PFSK-1 (cell line): ENCODE results near the gene LRP6.

ENCODE experiments used
- FOXP2 ChIP-seq: optimal IDR thresholded peaks from 2 replicates; pipeline ENCODE3; 2011; ENCODE audit warnings: borderline replicate concordance, control low read depth, inconsistent platforms; ENCODE audit not compliant: insufficient read depth; ENCODE audit errors: extremely low read length, extremely low read depth
- POLR2AphosphoS5 ChIP-seq: IDR thresholded peaks from 2 replicates; pipeline ENCODE4 v1.6.1; 2012; ENCODE audit warnings: low read depth, mild to moderate bottlenecking, control low read depth, low read length, moderate library complexity
- SIN3A ChIP-seq: IDR thresholded peaks from 2 replicates; pipeline ENCODE4 v1.6.1; 2012; ENCODE audit warnings: mild to moderate bottlenecking, low read length, moderate library complexity, borderline replicate concordance; ENCODE audit not compliant: insufficient read depth
- TAF1 ChIP-seq: IDR thresholded peaks from 2 replicates; pipeline ENCODE4 v1.6.1; 2012; ENCODE audit warnings: low read length, control low read depth, borderline replicate concordance; ENCODE audit not compliant: insufficient read depth
- TF ChIP-seq, protein P1 (sequence below), 2 experiments: IDR thresholded peaks; 2 replicates each; pipeline versions ENCODE4 v1.6.1 to v1.8.0; 2011 to 2012; ENCODE audit warnings: low read depth in 2 of 2, low read length in 2 of 2, control low read depth in 1 of 2, inconsistent platforms in 1 of 2, mild to moderate bottlenecking in 1 of 2, moderate library complexity in 1 of 2; ENCODE audit not compliant: insufficient read depth in 1 of 2

DNA sequence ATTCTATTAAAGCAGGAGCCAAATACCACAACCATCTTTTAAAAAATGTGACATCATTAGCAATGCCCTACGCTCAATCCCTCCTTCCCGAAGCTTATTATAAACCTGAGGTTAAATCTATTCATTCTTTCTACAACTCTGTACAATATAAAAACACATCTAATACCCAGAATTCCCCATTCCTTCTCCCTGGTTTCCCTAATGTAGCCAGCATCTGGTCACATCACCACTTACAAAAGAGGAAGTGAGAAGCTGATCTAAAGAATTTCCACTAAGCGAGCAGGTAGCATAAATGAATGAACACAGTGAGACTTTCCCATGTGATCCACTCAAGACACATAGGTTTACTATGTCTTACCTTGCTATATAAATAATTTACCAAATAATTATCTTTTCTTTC lies 90.4 kb downstream of the LRP6 start:
- TF ChIP-seq POLR2AphosphoS5 (no peak), FOXP2 (no peak), SIN3A (no peak), TAF1 (no peak)
- TF ChIP-seq, protein P1, sequence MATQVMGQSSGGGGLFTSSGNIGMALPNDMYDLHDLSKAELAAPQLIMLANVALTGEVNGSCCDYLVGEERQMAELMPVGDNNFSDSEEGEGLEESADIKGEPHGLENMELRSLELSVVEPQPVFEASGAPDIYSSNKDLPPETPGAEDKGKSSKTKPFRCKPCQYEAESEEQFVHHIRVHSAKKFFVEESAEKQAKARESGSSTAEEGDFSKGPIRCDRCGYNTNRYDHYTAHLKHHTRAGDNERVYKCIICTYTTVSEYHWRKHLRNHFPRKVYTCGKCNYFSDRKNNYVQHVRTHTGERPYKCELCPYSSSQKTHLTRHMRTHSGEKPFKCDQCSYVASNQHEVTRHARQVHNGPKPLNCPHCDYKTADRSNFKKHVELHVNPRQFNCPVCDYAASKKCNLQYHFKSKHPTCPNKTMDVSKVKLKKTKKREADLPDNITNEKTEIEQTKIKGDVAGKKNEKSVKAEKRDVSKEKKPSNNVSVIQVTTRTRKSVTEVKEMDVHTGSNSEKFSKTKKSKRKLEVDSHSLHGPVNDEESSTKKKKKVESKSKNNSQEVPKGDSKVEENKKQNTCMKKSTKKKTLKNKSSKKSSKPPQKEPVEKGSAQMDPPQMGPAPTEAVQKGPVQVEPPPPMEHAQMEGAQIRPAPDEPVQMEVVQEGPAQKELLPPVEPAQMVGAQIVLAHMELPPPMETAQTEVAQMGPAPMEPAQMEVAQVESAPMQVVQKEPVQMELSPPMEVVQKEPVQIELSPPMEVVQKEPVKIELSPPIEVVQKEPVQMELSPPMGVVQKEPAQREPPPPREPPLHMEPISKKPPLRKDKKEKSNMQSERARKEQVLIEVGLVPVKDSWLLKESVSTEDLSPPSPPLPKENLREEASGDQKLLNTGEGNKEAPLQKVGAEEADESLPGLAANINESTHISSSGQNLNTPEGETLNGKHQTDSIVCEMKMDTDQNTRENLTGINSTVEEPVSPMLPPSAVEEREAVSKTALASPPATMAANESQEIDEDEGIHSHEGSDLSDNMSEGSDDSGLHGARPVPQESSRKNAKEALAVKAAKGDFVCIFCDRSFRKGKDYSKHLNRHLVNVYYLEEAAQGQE (IDR thresholded peaks at IDR 0.05; ENCODE audit: insufficient read depth in 1 of 2, low read depth in 2 of 2, low read length in 2 of 2), result no peak
